Stimulated activated CD8-positive, alpha-beta memory T cell treated with anti-CD3 and anti-CD28 coated beads, Interleukin-7, amount 100 ng/mL, for 1 hour (primary cell): ENCODE results near the gene CBS.
"Not testable (repeated sequence)": the region's sequence is repeated elsewhere in the genome, so short reads cannot be mapped to it uniquely, and the experiment has no call there.

ENCODE experiments used
- DNase-seq, 2 donors: peaks; one replicate each; pipeline ENCODE4 v3.0.0-alpha.2; 2020; ENCODE audit warnings: low read depth in 2 of 2

CBS gene

DNA sequence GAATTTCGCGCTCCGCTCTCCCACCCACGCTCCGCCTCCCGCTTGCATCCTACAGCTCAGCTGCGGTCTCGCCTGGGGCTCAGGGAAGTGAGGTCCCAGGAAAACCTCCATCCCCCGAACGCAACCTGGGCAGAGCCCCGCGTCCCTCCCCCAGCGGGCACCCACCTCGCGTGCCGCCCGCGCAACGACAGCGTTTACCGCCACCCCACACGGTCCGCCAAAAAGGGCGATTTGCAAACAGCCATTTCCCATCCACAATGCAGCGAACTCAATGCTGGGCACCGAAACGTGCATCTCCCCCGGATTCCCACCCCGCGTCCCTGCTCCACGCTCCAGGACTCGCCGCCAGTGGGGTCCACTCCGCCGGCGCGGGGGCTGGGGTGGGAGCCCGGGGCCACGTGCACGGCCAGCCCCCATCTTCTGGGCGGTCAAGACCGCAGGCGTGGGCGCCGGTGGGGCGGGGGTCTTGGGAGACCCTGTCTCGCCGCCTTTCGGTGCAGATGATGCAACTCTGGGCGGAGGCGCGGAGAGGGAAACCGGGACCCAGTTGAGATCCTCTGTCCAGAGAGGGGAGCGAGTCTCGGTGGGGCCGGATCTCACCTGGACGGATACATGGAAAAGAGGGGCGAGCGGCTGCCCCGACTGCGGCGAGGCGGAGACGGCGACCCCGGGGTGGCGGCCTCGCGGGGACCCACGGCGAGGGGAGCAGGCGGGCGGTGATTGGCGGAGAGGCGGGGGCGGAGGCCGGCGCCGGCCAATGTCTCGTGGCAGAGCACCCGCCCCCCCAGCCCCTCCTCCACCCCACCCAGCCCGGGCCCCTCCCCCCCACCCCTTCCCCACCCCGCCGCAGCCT, at the start of gene CBS:
Gene CBS, minus strand, starts transcription at position 666 of the 853 bp plus-strand sequence. CDS start 3,642 bp downstream, outside the sequence.
- DNase-seq: not testable (repeated sequence)

DNA sequence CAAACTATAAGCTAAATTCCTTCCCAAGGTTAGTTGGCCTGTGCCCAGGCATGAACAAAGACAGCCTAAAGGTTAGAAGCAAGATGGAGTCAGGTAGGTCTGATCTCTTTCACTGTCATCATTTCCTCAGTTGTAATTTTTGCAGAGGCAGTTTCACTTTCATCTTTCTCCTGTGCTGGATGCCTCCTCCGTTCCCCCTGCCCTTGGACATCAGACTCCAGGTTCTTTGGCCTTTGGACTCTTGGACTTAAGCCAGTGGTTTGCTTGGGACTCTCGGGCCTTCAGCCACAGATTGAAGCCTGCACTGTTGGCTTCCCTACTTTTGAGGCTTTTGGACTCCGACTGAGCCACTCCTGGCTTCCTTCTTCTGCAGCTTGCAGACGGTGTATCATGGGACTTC, 40.3 kb upstream of the CBS start:
- DNase-seq: not testable (repeated sequence)

DNA sequence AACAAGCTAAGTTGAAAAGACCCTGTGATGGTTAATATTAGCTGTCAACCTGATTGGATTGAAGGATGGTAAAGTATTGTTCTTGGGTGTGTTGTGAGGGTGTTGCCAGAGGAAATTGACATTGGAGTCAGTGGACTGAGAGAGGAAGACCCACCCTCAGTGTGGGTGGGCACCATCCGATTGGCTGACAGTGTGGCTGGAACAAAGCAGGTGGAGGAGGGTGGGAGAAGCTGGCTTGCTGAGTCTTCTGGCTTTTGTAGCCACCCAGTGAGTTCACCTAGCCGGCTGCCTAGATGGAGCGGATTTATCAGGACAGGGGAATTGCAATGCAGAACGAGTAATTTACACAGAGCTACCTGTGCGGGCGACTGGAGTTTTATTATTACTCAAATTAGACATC, 38.8 kb upstream of the CBS start:
- not testable (repeated sequence) for DNase-seq

DNA sequence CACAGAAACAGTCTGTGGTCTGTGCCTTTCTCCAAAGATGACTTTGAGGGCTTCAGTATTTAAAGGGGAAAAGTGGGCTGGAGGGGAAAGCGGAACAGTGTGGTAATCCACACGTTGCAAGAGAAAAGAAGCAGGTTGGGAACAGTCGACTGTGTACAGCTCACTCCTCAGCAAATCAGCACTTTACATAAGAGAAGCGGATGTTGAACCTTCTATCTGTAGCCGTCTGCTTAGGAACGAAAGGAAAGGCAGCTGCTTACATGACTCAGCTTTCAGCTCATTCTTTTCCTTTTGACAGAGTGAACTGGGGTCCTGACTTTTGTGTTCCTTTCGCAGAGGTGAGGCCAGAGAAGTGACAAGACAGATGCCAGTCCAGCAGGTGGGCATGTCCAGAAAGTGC, 33.4 kb upstream of the CBS start:
- not testable (repeated sequence) for DNase-seq

DNA sequence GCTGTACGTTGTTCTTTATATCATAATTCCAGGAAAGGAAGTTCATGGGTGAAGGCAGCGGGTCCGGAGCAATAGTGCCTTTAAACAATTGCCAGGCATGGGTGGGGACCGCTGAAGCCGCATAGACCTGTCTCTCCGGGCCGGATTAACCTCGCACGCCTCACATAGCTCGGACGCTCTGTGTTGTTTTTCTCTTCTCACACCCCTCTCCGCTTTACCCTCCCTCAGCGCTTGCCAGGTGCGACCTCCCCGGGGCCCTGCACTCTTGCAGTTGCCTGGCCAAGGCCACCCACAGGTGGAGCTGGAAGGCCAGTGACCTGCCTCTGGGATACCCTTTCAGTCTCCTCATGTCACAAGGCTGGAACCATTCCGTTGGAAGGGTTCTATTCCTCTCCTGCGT, 32.5 kb upstream of the CBS start:
- not testable (repeated sequence) for DNase-seq

DNA sequence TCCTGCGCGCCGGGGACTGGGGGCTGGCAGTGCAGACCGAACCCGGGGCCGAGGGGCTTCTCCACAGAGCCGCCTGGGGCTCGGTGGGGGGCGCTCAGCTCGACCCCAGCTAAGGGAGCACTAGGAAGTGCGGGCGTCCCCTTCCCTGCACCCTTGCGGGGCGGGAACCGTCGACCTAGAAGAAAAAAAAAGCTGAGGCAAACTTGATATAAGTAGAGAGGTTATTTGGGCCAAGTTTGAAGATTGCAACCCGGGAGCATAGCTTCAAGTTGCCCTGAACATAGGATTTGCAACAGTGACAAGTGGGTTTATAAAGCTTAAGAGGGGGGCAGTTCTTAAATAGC, 32.1 kb upstream of the CBS start:
- not testable (repeated sequence) for DNase-seq

DNA sequence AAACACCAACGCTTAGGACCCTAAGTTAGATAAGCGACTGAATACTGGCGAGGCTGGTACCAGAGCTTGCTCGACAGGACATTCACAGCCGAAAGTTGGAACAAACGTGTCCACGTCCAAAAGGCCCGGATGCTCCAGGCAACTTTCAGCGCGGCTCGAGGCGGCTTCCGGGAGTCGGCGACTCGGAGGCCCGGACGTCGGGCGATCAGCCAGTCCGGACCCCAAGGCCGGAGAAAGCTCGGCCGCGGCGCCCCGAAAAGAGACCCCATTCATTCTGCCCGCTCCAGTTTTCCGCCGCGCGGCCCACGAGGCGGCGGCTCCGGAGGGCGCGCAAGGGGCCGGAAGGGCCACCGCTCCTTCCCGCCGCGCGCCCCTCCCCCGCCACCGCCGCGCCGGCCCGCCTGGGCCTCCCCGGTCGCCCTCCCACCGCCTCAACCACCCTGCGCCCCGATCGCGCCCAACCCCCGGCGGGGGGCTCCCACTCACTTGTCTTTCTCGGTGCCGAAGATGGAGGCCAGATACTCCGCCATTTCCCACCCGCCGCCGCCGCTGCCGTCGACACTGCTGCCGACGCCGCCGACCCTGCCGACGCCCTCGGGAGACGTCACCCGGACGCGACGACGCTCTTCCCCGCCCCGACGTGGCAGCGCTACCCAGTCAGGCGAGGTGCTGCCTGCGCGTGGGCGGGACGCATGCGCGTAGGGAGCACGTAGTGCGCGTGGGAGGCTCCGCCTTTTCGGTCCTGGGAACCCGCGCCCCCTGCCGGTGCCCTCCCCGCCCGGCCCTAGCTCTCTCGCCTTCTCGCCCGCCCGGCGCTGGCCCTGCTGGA, 31.5 kb upstream of the CBS start, which contains the start of gene U2AF1:
Gene U2AF1, minus strand, starts transcription at position 606 of the 829 bp plus-strand sequence. Its CDS starts 76 bp downstream, at position 530.
- peak in 1 of 2 donors; percentile 55 for DNase-seq

DNA sequence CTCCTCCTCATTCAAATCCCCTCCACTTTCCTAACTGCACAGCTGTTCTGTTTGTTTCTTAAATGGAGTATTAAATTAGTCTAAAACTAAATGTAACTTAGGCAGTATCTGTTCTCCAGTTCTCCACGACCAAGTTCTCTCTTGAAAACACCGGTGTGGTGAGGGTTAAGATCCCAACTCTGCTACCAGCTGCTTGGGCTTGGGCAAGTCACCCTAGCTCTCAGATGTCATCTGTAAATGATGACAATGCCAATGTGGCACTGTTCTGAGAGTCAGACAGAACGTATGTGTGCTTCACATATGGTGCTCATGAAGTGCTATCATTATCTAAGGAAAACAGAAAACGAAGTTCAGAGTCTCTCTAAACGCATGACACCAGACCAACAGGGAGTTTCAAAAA, 29.0 kb upstream of the CBS start:
- DNase-seq: not testable (repeated sequence)

DNA sequence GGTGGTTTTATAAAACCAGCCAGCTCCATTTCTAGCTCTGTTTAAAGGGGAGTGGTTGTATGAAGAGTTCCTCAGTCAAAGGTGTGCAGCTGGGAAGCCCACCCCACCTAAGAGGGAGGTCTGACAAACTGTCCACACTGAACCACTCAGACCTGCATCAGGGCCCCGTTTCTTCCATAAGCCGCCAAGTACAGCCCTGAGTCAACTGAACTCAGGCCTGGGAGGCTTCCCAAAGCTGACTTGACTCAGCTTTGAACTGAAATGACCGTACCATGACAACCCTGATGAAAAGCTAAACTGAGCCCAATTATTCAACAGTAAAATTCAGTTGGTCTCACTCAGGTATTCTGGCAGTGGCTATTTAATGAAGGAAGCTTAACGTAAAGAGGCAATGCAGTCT, 26.6 kb upstream of the CBS start:
- DNase-seq: not testable (repeated sequence)

DNA sequence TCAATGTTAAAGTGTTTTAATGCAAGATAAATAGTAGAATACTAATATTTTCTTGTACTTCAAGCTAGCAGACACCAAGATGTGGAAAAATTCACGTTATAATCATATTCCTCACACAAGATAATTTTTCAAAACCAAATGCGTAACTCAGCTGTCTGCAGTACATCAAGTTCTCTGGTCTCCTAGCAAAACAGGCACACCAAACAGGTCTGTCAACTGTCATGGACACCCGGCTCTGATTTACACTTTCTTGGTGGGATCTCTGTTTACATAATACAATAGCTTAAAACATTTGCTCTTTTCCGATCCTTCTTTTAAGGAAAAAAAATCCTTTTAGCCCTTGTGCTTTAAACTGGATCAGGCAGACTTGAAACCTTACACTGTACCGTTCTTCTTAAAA, 26.0 kb upstream of the CBS start:
- DNase-seq: not testable (repeated sequence)

DNA sequence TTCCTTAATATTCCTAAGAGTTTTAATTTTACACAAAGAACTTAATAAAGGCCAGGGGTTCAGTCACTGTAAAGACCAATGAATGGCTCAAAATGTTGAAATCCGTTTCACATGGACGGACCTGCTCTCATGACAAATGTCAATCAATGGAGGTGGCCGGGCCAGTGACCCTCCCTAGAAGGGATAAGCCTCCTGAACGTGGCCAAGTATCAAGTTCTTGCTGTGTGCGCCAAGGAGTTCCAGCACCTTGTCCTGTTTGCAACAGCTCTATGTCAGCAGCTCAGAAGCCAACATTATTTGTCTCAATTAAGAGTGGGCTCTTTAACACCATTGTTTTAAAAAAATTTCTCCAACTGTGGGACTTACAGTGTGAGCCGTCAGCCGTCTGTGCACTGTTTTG, 25.4 kb upstream of the CBS start:
- not testable (repeated sequence) for DNase-seq

DNA sequence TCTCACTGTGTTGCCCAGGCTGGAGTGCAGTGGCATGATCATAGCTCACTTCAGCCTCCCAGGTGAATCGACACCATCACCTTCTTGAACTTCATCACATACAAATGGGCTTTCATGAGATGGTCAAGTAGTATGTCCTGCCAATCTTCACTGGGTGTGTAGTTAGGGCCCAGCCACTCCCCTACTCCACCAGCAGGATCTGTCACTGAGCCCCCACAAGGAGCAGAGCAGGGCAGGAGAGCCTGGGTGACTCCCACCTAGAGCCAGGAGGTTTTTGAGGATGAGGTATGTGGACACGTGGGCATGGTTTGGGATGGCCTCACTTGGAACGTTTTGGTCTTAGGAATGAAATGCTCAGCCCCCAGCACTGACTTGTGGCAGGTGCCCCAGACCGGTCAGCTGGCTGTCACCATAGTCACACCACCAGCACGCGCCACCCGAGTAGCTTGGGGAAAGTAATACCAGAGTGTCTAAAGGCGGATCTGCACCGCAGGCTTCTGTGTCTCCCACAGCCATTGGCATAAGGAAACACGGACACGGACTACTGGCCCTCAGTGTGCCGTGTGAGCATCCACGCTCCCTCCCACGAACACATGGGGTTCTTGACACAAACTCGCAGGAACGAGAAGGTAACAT, 16.5 kb upstream of the CBS start:
- DNase-seq: not testable (repeated sequence)

DNA sequence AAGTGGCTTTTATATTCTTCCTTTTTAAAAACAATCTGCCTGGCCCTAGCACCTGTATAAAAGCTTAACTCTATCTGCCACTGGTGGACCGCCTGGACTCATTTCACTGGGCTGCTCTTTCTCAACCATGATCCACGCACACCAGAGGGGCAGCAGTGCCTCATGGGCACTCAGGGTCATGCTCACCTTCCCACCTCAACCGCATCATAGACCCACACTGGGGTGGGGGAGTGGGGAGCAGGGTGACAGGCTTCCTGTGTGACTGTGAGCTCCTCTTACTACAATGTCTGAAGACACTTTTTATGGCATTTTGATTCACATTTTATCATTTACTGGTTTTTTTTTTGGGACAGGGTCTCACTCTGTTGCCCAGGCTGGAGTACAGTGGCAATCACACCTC, 15.3 kb upstream of the CBS start:
- DNase-seq: not testable (repeated sequence)

DNA sequence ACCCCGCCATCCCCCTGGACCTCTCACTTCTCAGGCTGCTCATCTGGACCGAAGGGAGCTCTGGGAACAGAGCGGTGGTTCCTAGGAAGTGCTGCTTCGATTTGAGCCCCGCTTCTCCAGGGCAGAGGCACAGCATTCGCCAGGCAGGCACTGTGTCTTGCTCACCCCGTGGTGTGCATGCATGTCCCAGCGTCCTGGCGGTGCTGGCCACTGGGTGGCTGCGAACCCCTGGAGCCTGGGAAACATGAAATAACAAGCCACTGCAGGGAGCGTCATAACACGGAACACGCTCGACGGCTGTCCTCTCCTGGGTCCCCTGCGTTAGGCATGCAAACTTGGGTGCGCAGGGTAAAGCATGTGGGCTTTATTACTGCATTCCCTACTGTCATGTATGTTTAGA, 13.8 kb upstream of the CBS start:
- not testable (repeated sequence) for DNase-seq

DNA sequence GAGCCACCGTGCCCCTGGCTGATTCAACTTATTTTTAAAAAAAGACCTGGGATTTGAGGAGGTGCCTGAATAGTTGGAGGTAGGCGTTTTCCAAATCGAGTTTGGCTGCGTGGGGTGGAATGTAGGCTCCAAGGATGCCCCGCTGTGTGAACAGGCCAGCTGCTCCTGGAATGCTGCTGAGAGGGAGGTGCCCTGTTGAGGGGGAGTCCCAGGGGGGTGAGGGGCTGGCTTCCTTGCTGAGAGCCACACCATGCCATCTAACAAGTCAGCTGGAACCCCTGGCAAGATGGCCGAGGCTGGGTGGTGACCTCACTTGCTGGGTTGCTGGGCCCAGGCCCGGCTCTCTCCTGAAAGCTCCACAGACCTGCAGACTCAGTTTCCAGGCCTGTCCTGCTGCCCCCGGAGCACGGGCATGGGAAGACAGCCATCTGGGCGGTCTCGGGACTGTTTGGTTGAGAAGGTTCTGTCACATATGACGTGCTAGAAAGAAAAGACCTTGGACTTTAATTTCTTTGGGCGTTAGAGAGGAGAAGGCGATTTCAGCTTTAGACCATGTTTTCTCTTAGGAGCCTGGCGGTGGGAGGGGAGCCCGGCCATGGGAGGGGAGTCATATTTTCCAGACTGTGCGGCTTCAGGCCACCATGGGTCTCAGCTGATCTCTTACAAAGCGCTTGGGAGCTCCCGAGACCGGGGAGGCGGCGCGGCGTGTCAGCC, 7.1 kb upstream of the CBS start:
- not testable (repeated sequence) for DNase-seq

DNA sequence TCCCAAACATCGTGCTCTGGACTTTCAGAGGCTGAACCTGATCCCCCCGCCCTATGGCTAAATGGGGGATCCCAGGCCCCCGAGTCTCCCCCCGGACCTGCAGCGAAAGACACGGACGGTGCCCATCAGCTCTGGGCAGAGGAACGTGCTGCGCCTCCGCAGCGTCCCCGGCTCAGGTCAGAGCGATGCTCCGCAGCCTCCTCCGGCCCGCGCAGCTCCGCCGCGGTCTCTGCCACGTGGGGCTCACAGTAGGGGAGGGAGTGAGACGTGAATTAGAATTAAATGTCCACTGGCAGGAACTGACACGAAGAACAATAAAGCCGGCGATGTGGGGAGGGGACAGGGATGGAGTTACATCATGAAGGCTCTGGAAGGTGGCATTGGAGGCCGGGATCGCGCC, 1.0 kb upstream of the CBS start:
- not testable (repeated sequence) for DNase-seq

DNA sequence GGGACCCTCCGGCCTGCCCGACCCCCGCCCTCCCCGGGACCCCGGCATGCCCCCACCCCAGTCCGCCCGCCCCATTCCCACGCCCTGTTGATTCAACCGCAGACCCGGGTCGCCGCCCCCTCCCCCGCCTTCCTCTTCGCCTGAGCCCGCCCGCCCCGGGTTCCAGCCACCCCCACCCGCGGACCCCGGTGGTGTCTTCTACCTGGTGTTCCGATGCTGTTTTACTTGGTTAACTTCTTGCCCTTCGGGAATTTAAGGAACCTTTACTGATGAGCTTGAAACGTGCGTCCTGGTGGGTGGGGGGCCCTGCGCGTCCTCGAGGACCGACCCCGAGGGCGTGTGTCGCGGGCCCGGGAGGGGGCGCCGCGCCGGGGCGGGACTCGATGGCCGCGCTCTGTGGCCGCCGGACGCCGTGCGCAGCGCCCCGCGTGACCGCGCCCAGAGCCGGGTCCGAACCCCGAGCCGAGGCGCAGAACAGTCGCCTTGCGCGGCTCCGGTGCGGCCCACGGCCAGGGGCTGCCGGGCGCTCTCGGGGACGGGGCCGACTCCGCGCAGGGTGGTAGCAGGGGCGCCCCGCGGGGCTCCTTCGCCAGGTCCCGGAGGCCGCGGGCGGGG, 495 bp upstream of the CBS start:
- DNase-seq: not testable (repeated sequence)

DNA sequence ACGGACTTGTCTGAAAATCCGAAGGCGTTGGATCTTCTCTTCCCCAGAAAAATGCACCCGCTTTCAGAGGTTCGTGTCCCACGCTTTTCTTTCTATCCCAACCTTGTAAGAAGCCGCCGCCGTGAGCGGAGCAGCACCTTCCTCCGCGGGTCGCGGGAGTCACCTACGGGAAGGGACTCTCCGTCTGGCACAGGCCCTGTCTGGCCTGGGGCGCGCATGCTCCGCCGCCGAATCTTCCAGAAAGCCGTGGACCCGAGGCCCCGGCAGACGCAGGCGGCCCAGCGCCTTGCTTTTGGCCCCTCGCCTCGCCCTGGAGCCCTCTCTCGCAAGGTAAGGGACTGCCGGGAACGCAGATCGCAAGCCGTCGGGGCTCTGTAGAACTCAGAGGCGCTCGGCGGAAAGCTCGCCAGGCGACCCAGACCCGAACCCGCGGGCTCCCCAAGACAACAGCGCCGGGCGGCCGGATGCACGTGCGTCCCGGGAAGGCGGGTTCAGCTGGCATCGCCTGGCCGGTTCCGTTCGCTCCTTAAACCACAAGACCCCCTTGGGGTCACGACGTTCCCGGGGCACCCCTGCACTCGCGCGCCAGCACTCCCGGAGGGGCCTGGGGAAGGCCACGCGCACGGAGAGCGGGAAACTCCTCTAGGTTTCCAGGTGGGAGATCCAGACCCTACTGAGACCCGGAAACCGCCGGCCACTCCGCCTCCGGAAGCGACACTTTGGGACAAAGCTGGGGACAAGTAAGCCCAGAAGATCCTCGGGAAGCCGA, 1.1 kb downstream of the CBS start:
- not testable (repeated sequence) for DNase-seq

DNA sequence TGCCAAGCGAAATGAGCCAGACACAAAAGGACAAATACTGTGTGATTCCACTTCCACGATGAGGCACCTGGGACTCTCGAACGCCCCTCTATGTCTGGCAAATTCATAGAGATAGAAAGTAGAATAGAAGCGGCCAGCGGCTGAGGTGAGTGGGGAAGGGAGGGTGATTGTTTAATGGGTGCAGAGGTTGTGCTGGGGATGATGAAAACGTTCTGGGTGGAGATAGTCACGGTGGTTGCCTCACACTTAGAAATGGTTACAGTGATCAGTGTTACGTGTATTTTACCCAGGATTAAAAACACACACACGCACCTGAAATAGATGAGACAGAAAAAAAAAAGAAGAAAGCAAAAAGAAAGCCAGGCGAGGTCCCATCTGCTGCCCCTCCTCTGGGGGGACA, 2.9 kb downstream of the CBS start:
- DNase-seq: not testable (repeated sequence)

DNA sequence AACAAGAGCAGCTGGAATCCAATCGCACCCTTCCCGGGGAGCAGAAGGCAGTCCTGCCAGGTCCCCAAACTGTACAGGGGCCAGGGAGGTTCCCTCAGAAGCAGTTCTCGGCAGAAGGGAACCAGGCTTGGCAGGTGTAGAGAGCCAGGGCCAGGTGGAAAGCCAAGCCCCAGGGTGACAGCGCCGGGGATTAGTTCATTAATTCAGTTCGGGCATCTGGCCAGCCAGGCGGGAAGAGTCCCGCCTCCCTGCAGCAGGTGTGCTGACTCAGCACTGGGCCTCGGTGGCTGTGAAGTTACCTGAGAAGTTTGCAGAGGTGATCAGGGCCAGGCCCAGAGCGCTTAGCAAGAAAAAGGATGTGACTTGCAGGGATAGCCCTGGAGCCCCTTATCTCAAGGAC, 6.0 kb downstream of the CBS start:
- not testable (repeated sequence) for DNase-seq
